Kasumi-1 (cell line): ENCODE data around the gene EPS8L3.

Experiments used
- DNase-seq, 2 experiments: peaks; one replicate each; lab custom pipeline; 2025; lab: John Stamatoyannopoulos, UW

Gene EPS8L3

DNA sequence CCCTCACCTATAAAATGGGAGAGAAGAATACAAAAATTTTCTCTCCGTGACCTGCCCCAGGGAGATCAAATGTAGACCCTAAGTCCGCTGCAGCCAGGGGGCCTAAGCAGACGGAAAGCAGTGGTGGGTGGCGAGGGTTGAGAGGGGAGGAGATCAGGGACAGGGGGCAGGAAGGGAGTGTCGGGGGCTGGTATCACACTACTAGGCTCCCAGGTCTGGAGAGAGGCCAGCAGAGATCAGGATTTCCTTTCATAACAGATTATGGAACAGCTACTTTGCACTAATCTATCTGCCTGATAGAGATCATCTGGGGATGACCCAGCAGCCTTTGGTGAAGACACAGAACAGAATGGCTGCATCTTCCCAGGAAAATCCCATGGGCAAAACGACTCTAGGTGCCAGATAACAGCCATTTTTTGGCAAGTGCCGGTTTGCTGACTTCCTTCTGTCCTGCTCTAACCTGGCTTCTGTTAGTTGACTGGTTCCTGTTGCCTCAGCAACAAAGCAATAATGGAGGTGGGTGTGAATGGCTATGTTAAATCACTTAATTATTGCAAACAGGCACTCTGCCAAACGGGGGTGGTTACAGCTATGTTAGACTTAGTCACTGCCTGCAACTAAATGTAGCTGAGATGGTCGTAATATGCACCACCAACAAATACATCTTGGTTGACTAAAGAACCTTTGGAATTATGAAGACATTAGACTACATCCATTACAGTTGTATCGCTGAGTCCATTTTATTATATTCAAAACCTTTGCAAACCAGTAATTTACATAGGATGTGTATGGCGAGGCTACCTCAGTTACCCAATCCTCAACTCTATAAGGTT, 30.0 kb upstream of the EPS8L3 start:
- peak; percentile 28 to 33 for DNase-seq

GRCh38 chr1:109793089-109793485, 29.4 kb upstream of the EPS8L3 start:
- no peak for DNase-seq

GRCh38 chr1:109792056-109792831, 28.5 kb upstream of the EPS8L3 start:
- peak; percentile 55 to 61 for DNase-seq

- no peak for DNase-seq
Observed at GRCh38 chr1:109791495-109792043, 27.8 kb upstream of the EPS8L3 start.

GRCh38 chr1:109790735-109791494, 27.2 kb upstream of the EPS8L3 start:
- peak; percentile 96 to 98 for DNase-seq

DNA sequence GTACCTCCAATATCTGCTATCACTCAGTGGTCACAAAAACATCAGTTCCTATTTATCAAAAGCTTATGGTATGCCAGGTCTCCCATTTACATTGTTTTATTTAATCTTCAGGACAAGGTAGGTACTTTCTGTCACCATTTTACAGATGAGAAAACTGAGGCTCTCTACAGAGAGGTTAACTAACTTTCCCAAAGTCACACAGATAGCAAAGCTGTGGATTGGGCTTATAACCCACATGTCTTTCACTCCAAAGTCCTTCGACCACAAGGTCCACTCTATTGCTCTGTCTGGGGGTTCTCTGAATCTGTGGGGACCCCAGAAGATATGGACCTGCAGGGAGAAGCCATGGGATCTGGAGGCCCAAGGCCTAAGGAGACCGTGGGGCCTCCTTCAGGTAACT, 26.6 kb upstream of the EPS8L3 start:
- no peak for DNase-seq

GRCh38 chr1:109789551-109790180, 25.9 kb upstream of the EPS8L3 start:
- no peak for DNase-seq

DNA sequence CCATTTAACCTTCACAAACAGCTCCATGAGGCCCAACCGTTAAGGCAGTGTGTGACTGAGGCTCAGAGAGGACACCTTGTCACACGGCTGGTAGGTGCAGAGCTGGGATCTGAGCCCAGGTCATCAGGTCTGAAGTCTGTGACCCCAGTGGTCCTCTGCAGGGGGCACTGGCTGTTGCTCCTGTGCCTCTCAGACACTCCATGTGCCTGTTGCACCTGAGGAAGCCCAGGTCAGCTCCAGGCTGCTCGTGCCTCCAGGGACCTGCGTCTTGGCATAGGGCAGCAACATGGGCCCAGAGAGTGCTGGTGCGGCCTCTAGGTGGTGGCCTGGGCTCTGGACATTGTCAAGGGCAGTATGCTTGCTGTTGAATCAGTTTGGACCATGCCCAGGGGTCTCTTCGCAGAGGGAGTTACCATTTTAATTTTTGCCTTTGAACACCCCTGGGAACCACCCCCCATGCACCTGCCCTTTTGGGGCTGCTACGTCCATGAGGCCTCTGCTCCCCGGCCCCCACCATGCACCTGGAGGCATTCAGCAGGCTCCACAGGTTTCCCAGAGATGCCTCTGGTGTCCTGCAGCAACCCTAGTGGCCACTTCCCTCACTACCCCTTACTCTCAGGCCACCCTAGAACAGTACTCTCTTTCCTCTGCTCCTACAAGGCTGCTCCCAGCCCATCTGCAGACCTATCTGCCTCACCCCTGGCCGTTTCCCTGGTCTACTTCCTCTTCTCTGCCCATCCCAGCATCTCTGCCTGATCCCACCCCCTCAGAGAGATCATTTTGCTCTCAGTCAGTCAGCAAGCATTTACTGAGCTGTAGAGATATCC, 25.2 kb upstream of the EPS8L3 start:
- DNase-seq, result peak; percentile 93

DNA sequence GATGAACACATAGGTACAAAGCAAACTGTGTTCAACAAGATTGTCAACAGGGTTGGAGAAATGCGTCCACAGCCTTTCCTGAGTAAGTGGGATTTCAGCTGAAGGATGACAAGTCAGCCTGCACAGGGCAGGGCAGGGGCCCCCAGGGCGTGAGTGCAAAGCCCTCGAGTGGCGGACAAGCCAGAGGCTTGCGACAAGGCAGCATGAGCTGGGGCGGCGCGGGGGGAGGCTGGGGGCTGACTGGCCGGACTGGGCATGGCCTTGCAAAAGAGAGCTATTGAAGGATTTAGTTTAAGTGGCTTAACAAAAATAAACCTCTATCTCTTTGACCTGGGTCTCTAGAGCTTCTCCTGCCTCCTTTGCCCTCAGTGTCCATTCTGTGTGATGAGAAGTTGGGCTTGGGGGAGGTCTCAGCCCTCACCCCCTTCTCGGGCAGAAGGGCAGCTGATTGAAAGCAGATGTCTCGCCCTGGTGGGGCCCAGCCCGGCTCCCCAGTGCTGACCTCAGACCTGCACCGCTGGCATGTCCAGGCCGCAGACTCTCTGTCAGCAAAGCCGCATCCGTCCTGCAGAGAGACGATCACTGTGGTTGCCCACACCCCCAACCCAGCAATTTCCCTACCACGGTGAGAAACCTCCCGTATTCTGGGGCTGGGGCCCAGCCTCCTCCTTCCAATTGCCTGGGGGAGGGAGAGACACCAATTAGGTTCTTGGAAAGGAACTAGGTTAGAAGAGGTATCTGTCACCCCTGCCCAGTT, 24.3 kb upstream of the EPS8L3 start:
- DNase-seq, result no peak

- DNase-seq, result no peak
Observed at GRCh38 chr1:109787211-109787844, 23.6 kb upstream of the EPS8L3 start.

GRCh38 chr1:109786531-109787021, 22.9 kb upstream of the EPS8L3 start:
- DNase-seq, result no peak

DNA sequence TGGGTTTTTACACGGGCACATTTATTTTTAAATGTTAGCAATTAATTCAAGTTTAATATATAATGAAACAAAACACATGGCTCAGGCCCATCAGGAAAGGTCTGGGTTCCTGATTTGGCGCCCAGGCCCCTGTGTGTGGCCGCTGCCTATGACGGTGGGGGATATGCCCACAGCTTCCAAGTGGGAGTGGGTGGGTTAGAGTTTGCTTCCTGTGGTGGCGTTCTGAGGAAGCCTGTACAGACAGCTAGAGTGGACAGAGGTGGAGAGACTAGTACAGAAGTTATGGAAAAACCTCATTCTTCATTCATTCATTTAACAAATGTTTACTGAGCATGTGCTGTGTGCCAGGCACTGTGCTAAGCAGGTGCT, 22.4 kb upstream of the EPS8L3 start:
- no peak for DNase-seq

GRCh38 chr1:109785446-109786111, 21.9 kb upstream of the EPS8L3 start:
- DNase-seq, result no peak

GRCh38 chr1:109784551-109785252, 21.0 kb upstream of the EPS8L3 start:
- DNase-seq, result no peak

GRCh38 chr1:109783436-109783835, 19.7 kb upstream of the EPS8L3 start:
- DNase-seq, result no peak

- DNase-seq, result no peak
Observed at GRCh38 chr1:109782927-109783326, 19.2 kb upstream of the EPS8L3 start.

GRCh38 chr1:109782514-109782913, 18.8 kb upstream of the EPS8L3 start:
- no peak for DNase-seq

DNA sequence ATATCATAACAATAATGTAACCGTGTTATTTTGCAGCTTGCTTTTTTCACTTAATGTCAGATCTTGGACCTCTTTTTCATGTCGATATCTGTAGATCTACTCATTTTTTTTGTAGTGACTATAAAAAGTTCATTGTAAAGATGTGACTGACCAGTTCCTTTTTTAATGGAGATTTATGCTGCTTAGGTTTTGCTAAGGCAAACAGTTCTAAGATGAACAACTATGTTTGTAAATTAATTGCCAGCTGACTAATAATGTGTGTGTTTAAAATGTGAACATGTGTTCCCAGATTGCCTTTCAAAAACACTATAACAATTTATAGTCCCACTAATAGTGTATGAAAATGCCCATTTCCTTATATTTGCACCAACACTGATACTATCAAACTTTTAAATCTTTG, 18.1 kb upstream of the EPS8L3 start:
- no peak for DNase-seq
